ENCODE results near the gene RTN4R. TPM values are rescaled to one million over a fixed set of nuclear protein-coding genes. Genes with fewer than 3 reads are reported as not detected.

Gene RTN4R
- total and polyA plus RNA-seq, 2 of the 13 experiments (the other 11 are each of a cell fraction or from before 2014, with no cell fraction given), result 0.22 to 0.77 TPM

- no peak for TF ChIP-seq ZNF770 (CRISPR knock-in tag; IDR thresholded peaks at IDR 0.05)
- TF ChIP-seq PATZ1 (CRISPR knock-in tag; IDR thresholded peaks at IDR 0.05), result no peak
- no peak for TF ChIP-seq PTBP1 (IDR thresholded peaks at IDR 0.05; ENCODE audit: low read depth, low read length, poor library complexity, severe bottlenecking)
- no peak for TF ChIP-seq ZNF639 (CRISPR knock-in tag; conservative IDR thresholded peaks at IDR 0.05)
- no peak for TF ChIP-seq GPBP1L1 (CRISPR knock-in tag; IDR thresholded peaks at IDR 0.05)
- no peak for TF ChIP-seq ZNF501 (CRISPR knock-in tag; IDR thresholded peaks at IDR 0.05)
- no peak for TF ChIP-seq ETS1 (CRISPR knock-in tag; IDR thresholded peaks at IDR 0.05)
- no peak for TF ChIP-seq PITX1 (CRISPR knock-in tag; IDR thresholded peaks at IDR 0.05)
Observed at GRCh38 chr22:20240900-20241299, 27.2 kb downstream of the RTN4R start (continued).

All from HepG2 (cell line).